GM19452 (cell line): Measurements from ENCODE around the gene ORMDL2.
A peak's percentile ranks its signal among the peaks of the same experiment; 100 is the strongest.

Source experiments
- ATAC-seq: cut with Tn5 transposase; IDR thresholded peaks from one replicate; pipeline ENCODE4 v1.9.1; 2021; ENCODE audit not compliant: unreplicated experiment

ORMDL2 gene, protein sequence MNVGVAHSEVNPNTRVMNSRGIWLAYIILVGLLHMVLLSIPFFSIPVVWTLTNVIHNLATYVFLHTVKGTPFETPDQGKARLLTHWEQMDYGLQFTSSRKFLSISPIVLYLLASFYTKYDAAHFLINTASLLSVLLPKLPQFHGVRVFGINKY

DNA sequence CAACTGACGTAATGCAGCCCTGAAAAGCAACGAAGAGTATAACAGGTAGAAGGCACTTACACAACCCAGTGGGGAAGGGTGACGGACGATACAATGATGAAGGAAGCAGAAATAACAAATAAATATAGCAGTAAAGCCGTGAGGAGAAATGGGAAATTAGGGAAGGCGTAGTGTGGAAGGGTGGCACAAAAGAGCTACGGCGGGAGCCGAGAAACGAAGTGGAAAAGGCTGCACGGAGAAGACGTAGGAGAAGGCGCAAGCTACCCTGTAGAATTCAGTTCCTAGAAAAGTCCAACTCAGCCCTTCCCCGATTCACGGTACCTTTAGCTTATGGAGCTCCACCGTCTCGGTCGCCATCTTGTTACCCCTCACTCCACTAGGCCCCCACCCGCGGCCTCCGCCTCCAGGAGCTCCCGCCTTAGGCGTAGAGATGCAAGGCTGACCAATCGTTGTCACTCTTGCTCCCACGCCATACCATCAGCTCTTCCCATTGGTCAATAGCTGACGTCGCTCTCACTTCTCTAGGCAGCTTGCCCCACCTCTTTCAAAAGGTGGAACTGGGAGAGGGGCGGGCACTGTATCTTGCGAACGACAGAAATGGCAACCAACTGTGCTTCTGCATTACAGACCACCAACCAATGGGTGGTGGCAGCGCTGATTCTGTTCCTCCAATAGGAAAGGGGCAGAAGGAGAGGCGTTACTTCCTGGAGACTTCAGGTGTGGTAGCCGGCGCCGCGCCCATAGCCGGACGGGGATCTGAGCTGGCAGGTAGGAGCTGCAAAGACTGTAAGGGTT, at the start of gene ORMDL2, which contains the start of gene SARNP:
ORMDL2 (plus strand) TSS at position 697 of the 795 bp plus-strand sequence. CDS start 959 bp downstream, outside the sequence.
SARNP (minus strand) TSS at position 380 of the 795 bp plus-strand sequence; CDS start at position 357, 23 bp downstream.
- ATAC-seq = peak; percentile 97

DNA sequence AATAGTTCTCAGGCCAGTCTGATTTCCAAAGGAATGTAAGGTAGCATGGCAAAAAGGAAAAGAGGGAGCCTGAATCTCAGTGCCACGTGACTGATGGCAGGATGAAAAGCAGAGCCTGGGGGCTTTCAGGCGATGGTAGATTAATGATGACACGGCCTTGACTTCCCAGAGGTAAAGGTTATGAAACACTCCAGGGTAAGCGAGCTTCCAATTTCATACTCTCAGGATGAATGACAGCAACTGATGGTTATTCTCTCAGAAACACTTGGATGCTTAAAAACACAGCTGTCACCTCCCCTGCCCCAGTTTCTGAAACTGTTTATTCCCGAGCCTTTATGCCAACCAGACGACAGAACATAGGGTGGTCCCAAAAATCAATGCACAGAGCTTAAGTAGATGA, 46.1 kb upstream of the ORMDL2 start:
- ATAC-seq = no peak

DNA sequence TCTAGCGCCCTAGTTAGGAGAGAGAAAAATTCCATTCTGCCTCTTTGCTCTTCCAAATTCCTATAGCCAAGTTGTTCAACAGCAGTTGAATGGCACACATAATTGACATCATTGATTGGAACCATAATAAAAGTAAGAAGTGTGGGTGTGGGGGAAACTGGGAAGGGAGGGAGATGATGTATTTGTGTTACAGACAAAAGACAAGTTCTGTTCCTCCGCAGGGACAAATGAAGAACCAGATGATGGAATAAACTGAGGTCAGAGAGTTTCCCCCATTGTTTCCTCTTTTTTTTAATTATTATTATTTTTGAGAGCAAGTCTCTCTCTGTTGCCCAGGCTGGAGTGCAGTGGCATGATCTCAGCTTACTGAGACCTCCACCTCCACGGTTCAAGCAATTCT, 40.0 kb upstream of the ORMDL2 start:
- ATAC-seq = no peak

DNA sequence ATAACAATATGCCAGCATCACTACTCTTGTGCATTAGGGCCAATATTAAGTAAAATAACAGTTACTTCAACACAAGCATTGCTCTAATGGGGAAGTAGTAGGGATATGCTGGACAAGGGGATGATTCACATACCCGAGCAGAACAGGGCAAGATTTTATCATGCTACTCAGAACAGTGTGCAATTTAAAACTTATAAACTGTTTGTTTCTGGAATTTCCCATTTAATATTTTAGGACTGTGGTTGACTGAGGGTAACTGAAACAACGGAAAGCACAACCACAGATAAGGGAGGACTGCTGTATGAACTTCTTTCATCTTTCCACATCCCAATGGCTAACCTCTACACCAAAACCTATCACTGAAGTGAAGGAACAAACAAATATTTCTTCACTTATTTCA, 37.2 kb upstream of the ORMDL2 start:
- ATAC-seq = no peak

DNA sequence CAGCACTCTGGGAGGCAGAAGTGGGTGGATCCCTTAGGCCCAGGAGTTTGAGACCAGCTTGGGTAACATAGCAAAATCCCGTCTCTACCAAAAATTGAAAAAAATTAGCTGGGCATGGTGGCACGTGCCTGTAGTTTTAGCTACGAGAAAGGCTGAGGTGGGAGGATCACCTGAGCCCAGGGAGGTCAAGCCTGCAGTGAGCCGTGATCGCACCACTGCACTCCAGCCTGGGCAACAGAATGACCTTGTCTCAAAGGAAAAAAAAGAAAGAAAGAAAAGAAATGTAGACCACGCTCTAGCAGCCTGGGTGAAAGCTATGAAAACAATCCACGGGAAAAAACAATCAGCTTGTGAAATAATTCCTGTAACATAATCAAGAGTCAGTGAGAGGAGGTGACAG, 29.3 kb upstream of the ORMDL2 start:
- no peak for ATAC-seq

DNA sequence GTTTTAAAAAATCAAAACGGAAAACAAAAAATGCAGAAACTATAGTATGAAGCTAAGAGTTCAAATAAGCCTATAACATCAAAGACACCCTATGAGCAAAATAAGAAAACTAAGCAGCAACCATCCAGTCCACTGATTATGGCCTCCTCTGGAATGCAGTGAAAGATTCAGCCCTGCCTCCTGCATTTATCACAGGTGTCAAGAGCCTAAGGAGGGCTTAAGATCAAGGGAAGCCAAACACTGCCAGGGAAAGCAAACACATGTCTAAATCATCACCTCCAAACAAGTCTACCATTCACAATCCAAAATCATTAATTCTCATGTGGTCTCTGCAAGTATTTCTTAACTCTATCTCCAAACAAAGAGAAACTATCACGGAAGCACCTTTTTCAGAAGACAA, 28.7 kb upstream of the ORMDL2 start:
- ATAC-seq = no peak

DNA sequence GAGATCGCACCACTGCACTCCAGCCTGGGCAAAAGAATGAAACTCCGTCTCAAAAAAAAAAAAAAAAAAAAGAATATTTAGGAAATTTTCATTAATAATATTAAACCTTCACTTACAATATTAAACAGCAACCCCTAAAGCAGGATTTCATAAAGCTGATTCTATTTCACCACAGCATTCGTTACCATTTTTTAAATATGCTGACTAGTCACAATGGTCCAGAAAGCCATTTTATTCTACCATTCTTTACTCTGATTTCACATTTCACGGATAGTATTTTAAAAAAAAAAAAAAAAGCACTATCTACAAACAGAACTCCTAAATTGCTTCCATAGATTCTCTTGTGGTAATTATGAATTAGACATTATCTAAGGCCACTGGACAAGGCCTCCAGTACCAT, 27.9 kb upstream of the ORMDL2 start:
- no peak for ATAC-seq

DNA sequence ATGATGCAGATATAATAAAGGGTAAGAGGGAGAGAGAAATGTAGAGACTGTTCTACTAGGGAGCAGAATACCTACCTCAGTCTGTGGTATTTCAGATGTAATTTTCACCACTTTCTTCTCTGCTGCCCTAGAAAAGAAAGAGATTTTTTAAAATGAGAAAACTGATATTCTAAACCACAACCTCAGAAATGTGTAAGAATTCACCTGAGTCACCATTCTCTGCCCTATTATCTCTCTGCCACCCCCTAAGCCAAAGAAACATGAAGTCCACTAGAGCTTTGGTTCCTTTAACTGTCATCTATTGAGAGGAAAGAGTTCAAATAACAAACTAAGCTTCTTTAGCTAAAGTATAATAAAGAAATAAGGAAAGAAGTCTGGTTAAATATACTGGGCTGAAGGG, 21.9 kb upstream of the ORMDL2 start:
- no peak for ATAC-seq

DNA sequence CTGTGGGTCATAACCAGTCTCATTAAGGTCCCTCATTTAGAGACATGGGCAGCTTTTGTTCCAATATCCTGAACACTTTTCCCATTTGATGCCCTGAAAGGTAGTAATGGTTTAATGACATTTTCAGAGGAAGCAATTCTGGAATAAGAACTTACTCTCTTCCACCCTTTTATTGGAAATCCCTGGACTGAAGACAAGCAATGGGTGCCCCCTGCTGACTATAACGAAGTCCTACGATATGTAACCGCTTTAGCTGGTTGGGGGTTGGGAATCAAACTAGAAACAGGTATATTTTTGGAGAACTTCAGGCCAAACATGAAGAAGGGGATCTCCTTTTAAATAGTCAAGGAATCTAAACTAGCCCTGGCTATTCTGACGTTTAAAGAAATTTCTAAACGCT, 20.8 kb upstream of the ORMDL2 start:
- ATAC-seq = no peak

DNA sequence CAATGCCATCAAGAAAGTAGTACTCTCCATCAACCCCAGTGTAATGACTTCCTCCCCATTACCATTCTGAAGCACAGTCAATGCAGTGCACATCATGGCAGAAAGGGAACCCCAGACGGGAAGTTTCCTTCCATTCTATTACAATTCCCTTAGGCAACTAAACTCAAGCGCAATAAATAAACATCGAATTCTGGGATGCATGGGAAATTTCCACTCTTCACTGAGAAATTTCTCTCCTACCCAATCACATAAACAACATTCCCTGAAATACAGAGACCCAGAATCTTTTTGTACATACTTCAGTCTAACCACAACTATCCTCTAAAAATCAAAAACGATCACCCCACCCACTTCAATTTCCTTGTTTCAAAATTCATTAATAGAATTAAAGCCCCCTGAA, 20.3 kb upstream of the ORMDL2 start:
- no peak for ATAC-seq

DNA sequence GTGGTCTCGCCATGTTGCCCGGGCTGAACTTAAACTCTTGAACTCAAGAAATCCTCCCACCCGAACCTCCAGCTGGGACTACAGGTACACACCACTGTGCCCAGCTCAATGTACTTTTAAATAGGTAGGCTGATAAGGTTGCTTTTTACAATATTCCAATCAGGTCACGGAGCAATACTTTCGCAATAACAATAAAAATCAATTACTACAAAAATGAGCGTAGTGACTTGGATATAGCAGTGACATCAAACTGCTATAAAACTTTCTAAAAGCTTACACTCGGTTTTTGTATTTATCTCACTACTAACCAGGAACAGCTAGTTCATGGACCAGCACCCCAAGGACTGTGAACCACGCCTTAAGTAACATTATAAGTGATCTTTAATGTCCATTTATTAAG, 10.9 kb upstream of the ORMDL2 start:
- ATAC-seq = no peak

DNA sequence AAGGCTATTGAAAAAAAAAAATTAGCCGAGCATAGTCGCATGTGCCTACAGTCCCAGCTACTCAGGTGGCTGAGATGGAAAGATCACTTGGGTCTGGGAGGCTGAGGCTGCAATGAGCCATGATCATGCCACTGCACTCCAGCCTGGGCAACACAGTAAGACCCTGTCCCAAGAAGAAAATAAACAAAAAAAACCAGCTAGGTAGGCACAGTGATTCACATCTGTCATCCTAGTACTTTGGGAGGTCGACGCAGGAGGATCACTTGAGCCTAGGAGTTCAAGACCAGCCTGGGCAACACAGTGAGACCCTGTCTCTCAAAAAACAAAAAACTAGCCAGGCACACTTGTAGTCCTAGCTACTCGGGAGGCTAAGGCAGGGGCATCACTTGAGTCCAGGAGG, 8.6 kb upstream of the ORMDL2 start:
- no peak for ATAC-seq

DNA sequence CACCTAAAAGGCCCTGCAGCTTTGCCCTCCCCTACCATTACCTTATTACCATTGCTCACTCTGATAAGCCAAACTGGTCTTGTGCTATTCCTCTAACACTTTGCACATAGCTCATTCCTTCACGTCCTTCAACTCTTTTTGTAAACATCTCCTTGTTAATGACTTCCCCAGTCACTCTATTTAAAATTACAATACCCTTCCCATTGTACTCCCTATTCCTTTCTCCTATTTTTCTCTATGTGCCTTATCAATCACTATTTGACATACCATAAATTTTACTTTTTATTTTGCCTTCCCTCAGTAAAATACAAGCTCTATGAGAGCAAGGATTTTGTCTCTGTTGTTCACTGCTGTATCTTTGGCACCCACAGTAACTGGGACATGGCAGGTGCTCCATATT, 5.8 kb upstream of the ORMDL2 start:
- no peak for ATAC-seq

DNA sequence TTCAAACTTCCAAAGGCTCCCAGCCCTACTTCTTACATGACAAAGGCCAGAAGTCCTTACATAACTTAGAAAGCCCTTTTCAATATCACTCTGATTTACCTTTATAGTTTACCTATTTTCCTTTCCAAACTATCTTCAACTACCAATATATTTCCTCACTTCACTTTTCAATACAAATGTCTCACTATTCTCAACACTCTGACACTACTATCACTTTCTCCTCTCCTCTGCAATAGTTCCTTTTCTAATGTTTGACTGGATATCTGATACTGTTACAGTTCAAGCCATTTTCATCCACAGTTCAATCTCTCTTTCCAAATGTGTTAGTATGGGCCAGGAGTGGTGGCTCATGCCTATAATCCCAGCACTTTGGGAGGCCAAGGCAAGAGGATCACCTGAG, 3.6 kb upstream of the ORMDL2 start:
- no peak for ATAC-seq

DNA sequence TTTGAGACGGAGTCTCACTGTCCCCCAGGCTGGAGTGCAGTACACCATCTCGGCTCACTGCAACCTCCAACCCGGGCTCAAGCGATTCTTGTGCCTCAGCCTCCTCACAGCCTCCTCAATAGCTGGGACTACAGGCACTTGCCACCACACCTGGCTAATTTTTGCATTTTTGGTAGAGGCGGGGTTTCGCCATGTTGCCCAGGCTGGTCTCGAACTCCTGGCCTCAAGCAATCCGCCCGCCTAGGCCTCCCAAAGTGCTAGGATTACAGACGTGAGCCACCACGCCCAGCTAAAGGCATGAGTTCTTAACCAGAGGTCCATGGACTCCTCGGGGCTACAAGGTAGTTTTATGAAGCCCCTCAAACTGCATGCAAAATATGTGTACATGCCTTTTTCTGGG, 2.4 kb upstream of the ORMDL2 start:
- ATAC-seq = no peak

DNA sequence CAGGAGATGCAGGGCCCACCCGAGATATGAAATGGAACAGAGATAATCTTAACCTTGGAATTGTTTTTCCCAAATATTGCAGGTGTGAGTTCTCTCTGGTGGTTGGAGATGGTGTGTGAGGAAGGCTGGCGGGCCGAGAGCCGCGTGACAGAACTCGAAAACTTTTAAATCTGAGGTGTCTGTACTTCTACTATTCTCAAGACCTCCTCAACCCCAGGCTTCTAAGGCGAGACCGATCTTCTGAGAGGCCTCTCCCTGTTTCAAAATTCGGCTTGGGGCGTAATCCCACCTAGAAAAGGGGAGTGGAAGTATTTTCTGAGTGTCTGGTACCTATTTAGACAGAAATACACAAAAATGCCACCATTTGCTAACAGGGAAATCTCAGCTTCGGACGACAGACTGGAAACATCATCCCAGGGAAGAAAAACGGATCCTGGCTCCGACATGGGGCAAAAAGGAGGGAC, 928 bp upstream of the ORMDL2 start:
- no peak for ATAC-seq

DNA sequence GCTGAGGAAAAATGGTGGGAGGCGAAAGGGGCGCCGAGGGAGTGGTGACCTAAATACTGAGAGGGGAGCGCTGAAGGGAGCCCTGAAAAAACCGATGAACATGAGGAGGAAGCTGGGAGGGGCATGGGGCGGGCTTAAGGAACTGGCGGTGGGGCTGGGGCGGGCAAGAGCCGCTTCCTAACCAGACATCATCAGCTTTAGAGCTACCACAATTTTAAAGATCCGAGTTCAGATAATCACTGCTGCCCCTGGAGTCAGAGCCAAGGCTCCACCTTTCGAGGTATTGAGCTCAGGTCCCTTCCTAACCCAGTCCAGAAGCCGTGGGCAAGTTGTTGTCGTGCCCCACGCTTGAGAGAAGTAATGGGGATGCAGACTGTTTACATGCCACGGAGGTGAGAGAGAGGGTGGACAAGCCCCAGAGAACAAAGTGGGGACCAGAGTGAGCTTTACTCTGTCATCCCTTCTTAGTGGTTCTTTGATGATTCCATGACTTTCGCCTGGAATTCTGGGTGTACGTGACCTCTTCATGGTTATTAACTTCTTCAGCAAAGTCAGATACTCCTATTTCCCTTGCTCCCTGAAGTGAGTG, 393 bp downstream of the ORMDL2 start:
- ATAC-seq = peak; percentile 23

DNA sequence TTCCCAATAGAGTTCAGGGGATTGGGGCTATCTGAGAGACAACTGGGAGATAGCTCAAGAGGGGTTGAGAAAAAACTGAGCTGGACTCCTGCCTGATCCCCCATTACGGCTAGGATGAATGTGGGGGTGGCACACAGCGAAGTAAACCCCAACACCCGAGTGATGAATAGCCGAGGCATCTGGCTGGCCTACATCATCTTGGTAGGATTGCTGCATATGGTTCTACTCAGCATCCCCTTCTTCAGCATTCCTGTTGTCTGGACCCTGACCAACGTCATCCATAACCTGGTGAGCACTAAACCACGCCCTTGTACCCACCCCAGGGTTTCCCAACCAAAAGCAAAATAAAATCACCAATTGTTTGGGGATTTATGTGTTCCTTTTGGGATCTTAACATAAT, 1.0 kb downstream of the ORMDL2 start:
- ATAC-seq = no peak

DNA sequence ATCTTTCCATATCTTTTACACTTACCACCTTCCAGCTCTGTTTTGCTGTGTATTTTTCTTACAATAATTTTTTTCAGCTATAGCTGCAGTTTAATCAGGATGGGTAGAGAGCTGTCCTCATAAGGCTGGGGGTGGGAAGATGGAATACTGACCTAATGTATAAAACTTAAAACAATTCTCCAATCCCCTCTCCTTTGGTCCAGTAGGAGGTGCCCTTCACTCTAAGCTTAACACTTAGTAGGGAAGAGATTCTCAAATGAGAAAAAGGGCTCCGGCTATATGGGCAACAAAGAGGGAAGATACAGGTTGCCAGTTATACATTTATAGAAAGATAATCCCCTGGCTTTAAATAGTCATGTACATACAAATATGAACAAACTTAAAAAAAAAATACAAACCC, 2.8 kb downstream of the ORMDL2 start:
- ATAC-seq = no peak

DNA sequence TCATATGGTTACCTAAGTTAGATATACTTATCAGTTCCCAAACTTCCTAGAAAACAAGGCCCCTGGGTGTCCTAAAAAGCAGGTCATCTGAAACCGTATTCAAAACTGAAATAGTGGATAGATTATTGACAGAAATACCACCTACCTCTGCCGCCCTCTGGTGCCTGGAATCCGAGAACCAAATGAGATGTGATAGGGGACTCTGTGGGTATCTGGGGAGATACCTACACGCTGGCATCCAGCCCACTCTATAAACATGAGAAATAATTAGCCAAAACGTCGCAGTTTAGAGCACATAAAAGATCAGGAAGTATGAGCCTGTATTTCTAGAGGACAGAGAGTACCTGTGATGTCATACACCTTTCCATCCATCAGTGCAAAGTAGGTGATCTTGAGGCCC, 4.4 kb downstream of the ORMDL2 start:
- ATAC-seq = no peak

DNA sequence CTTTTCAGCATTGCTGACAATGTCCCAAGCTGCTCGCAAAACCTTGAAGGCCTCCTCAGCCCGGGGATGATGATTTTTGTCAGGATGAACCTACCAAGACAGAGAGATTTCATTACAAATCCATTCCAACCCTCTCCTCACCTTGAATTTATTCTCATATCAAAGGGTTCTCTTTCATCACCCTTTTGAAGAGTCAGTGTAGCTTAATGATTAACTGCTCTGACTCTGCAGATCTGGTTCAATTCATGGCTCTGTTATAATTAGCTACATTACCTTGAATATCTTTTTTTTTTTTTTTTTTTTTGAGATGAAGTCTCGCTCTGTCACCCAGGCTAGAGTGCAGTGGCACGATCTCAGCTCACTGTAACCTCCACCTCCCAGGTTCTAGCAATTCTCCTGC, 5.6 kb downstream of the ORMDL2 start:
- no peak for ATAC-seq

DNA sequence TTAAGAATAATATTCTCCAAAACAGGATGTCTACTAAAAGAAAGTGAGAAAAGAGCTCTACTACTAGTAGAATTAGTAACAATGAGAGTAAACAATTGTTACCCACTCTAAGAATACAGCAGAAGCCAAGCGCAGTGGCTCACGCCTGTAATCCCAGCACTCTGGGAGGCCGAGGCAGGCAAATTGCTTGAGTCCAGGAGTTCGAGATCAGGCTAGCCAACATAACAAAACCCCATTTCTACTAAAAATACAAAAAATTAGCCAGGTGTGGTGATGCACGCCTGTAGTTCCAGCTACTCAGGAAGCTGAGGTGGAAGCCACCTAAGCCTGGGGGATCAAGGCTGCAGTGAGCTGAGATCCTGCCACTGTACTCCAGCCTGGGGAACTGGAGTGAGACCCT, 6.9 kb downstream of the ORMDL2 start:
- ATAC-seq = no peak
